ENCODE data around the gene ANKRD24.
"Not testable (repeated sequence)": the region's sequence is repeated elsewhere in the genome, so short reads cannot be mapped to it uniquely, and the experiment has no call there.

Gene ANKRD24

DNA sequence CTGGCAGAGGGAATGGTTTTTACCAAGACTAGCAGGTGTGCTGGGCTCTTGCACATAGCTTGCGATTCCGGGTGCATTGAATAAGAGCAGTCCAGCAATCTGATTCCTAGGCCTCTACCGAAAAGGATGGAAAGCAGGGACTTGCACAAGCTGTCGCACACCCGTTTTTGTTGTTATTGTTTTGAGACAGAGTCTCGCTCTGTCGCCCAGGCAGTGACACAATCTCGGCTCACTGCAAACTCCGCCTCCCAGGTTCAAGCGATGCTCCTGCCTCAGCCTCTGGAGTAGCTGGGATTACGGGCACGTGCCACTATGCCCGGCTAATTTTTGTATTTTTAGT, 52.3 kb downstream of the ANKRD24 start:
- Histone ChIP-seq H3K4me2 (ENCODE audit: low read length) (no peak overlapping the region), H4K8ac (ENCODE audit: low read depth, low read length) (no peak overlapping the region), H3K23ac (ENCODE audit: low read length) (no peak overlapping the region), H3K27me3 (ENCODE audit: insufficient read depth, low read length, poor library complexity) (no peaks in the 10 kb centered on the region), H3K27ac (ENCODE audit: low read depth, low read length) (no peak overlapping the region), H2BK120ac (ENCODE audit: low read depth, low read length) (no peak overlapping the region), H2BK5ac (ENCODE audit: low read length) (no peak overlapping the region), H3K56ac (ENCODE audit: low read length) (no peak overlapping the region), H3K9ac (ENCODE audit: low read length) (no peak overlapping the region), H3K18ac (ENCODE audit: low read length) (no peak overlapping the region), H3K4ac (ENCODE audit: low read depth, low read length) (no peak overlapping the region), H2BK15ac (replicated peaks; ENCODE audit: low read depth) (no peak overlapping the region), H2AK5ac (ENCODE audit: low read length) (no peak overlapping the region), H3K4me3 (ENCODE audit: low read length) (no peak overlapping the region), H3K79me1 (ENCODE audit: low read length) (no peaks in the 10 kb centered on the region), H3K36me3 (ENCODE audit: control insufficient read depth, insufficient read depth, low read length) (no peaks in the 10 kb centered on the region), H3K79me2 (ENCODE audit: control insufficient read depth, insufficient read depth, low read length) (no peaks in the 10 kb centered on the region), H4K5ac (ENCODE audit: low read length) (no peak overlapping the region), H3K4me1 (ENCODE audit: control insufficient read depth, low read depth, low read length) (no peaks in the 10 kb centered on the region)
- no CpG with 5 or more reads among the region's 13 CpGs for WGBS (ENCODE audit: extremely low coverage, insufficient coverage, low lambda C conversion rate)
- no peak for DNase-seq

GRCh38 chr19:4237510-4237909, 55.0 kb downstream of the ANKRD24 start:
- not testable (repeated sequence) for H3K79me1 ChIP-seq (ENCODE audit: low read length); H4K5ac ChIP-seq (ENCODE audit: low read length); H3K23ac ChIP-seq (ENCODE audit: low read length); H3K4ac ChIP-seq (ENCODE audit: low read depth, low read length); H3K27me3 ChIP-seq (ENCODE audit: insufficient read depth, low read length, poor library complexity); H3K18ac ChIP-seq (ENCODE audit: low read length); H3K4me2 ChIP-seq (ENCODE audit: low read length); H3K27ac ChIP-seq (ENCODE audit: low read depth, low read length); H3K56ac ChIP-seq (ENCODE audit: low read length); H2BK15ac ChIP-seq (replicated peaks; ENCODE audit: low read depth); H3K36me3 ChIP-seq (ENCODE audit: control insufficient read depth, insufficient read depth, low read length); H3K9ac ChIP-seq (ENCODE audit: low read length); H2AK5ac ChIP-seq (ENCODE audit: low read length); H3K4me3 ChIP-seq (ENCODE audit: low read length); H2BK5ac ChIP-seq (ENCODE audit: low read length); H3K4me1 ChIP-seq (ENCODE audit: control insufficient read depth, low read depth, low read length); H4K8ac ChIP-seq (ENCODE audit: low read depth, low read length); DNase-seq; H3K79me2 ChIP-seq (ENCODE audit: control insufficient read depth, insufficient read depth, low read length); H2BK120ac ChIP-seq (ENCODE audit: low read depth, low read length)
- no CpG with 5 or more reads among the region's 16 CpGs for WGBS (ENCODE audit: extremely low coverage, insufficient coverage, low lambda C conversion rate)

- Histone ChIP-seq H2BK120ac (ENCODE audit: low read depth, low read length) (no peak overlapping the region), H3K27me3 (ENCODE audit: insufficient read depth, low read length, poor library complexity) (no peaks in the 10 kb centered on the region), H3K27ac (ENCODE audit: low read depth, low read length) (no peak overlapping the region), H3K4me1 (ENCODE audit: control insufficient read depth, low read depth, low read length) (no peaks in the 10 kb centered on the region), H3K18ac (ENCODE audit: low read length) (no peak overlapping the region), H3K56ac (ENCODE audit: low read length) (no peak overlapping the region), H2BK5ac (ENCODE audit: low read length) (no peak overlapping the region), H3K4me2 (ENCODE audit: low read length) (no peak overlapping the region), H2AK5ac (ENCODE audit: low read length) (no peak overlapping the region), H2BK15ac (replicated peaks; ENCODE audit: low read depth) (no peak overlapping the region), H4K5ac (ENCODE audit: low read length) (no peak overlapping the region), H3K9ac (ENCODE audit: low read length) (no peak overlapping the region), H3K4ac (ENCODE audit: low read depth, low read length) (no peak overlapping the region), H3K79me2 (ENCODE audit: control insufficient read depth, insufficient read depth, low read length) (no peaks in the 10 kb centered on the region), H3K36me3 (ENCODE audit: control insufficient read depth, insufficient read depth, low read length) (no peaks in the 10 kb centered on the region), H3K23ac (ENCODE audit: low read length) (no peak overlapping the region), H4K8ac (ENCODE audit: low read depth, low read length) (no peak overlapping the region), H3K79me1 (ENCODE audit: low read length) (no peaks in the 10 kb centered on the region), H3K4me3 (ENCODE audit: low read length) (no peak overlapping the region)
- DNase-seq, result no peak
- no CpG with 5 or more reads among the region's 4 CpGs for WGBS (ENCODE audit: extremely low coverage, insufficient coverage, low lambda C conversion rate)
These were observed 56.3 kb downstream of the ANKRD24 start for GRCh38 chr19:4238831-4239230.

GRCh38 chr19:4241824-4242430, 59.4 kb downstream of the ANKRD24 start:
- H3K23ac ChIP-seq (ENCODE audit: low read length), result no peak overlapping the region
- no peaks in the 10 kb centered on the region for H3K79me2 ChIP-seq (ENCODE audit: control insufficient read depth, insufficient read depth, low read length)
- H2BK5ac ChIP-seq (ENCODE audit: low read length), result no peak overlapping the region
- peaks cover 2% of the 10 kb centered on the region for H3K4me1 ChIP-seq (ENCODE audit: control insufficient read depth, low read depth, low read length)
- no peak overlapping the region for H3K56ac ChIP-seq (ENCODE audit: low read length)
- H2BK15ac ChIP-seq (replicated peaks; ENCODE audit: low read depth), result no peak overlapping the region
- DNase-seq, result no peak
- no peaks in the 10 kb centered on the region for H3K36me3 ChIP-seq (ENCODE audit: control insufficient read depth, insufficient read depth, low read length)
- H3K4ac ChIP-seq (ENCODE audit: low read depth, low read length), result no peak overlapping the region
- no peak overlapping the region for H3K9ac ChIP-seq (ENCODE audit: low read length)
- no peak overlapping the region for H4K5ac ChIP-seq (ENCODE audit: low read length)
- no peak overlapping the region for H3K4me2 ChIP-seq (ENCODE audit: low read length)
- no peak overlapping the region for H2AK5ac ChIP-seq (ENCODE audit: low read length)
- H3K4me3 ChIP-seq (ENCODE audit: low read length), result no peak overlapping the region
- no peak overlapping the region for H4K8ac ChIP-seq (ENCODE audit: low read depth, low read length)
- no CpG with 5 or more reads among the region's 5 CpGs for WGBS (ENCODE audit: extremely low coverage, insufficient coverage, low lambda C conversion rate)
- H2BK120ac ChIP-seq (ENCODE audit: low read depth, low read length), result no peak overlapping the region
- H3K79me1 ChIP-seq (ENCODE audit: low read length), result no peaks in the 10 kb centered on the region
- H3K18ac ChIP-seq (ENCODE audit: low read length), result no peak overlapping the region
- no peaks in the 10 kb centered on the region for H3K27me3 ChIP-seq (ENCODE audit: insufficient read depth, low read length, poor library complexity)
- no peak overlapping the region for H3K27ac ChIP-seq (ENCODE audit: low read depth, low read length)

- no CpG with 5 or more reads among the region's 6 CpGs for WGBS (ENCODE audit: extremely low coverage, insufficient coverage, low lambda C conversion rate)
- H4K8ac ChIP-seq (ENCODE audit: low read depth, low read length), result peak overlapping the region; percentile 13
- not testable (repeated sequence) for H3K18ac ChIP-seq (ENCODE audit: low read length); H3K9ac ChIP-seq (ENCODE audit: low read length); DNase-seq; H3K4me2 ChIP-seq (ENCODE audit: low read length); H4K5ac ChIP-seq (ENCODE audit: low read length); H2BK5ac ChIP-seq (ENCODE audit: low read length); H3K4me1 ChIP-seq (ENCODE audit: control insufficient read depth, low read depth, low read length); H3K79me2 ChIP-seq (ENCODE audit: control insufficient read depth, insufficient read depth, low read length); H3K27me3 ChIP-seq (ENCODE audit: insufficient read depth, low read length, poor library complexity); H3K79me1 ChIP-seq (ENCODE audit: low read length); H2BK15ac ChIP-seq (replicated peaks; ENCODE audit: low read depth); H3K23ac ChIP-seq (ENCODE audit: low read length); H3K36me3 ChIP-seq (ENCODE audit: control insufficient read depth, insufficient read depth, low read length); H3K4ac ChIP-seq (ENCODE audit: low read depth, low read length); H2BK120ac ChIP-seq (ENCODE audit: low read depth, low read length); H3K27ac ChIP-seq (ENCODE audit: low read depth, low read length); H3K4me3 ChIP-seq (ENCODE audit: low read length); H2AK5ac ChIP-seq (ENCODE audit: low read length)
- peak overlapping the region; percentile 77 for H3K56ac ChIP-seq (ENCODE audit: low read length)
These were observed 63.4 kb downstream of the ANKRD24 start for GRCh38 chr19:4245938-4246337.

Measured in mesendoderm (in vitro differentiated cells).